Measurements from ENCODE around the gene EXOC4.

- TF ChIP-seq POLR2A (IDR thresholded peaks at IDR 0.05) = no peak
- TF ChIP-seq CTCF (IDR thresholded peaks at IDR 0.05) = no peak
These were observed 583.8 kb downstream of the EXOC4 start for GRCh38 chr7:133836666-133837065.
